HEK293 (cell line): ENCODE results near the gene GLG1.

ENCODE experiments used
- KLF9 ChIP-seq: fragments of 450-650 bp; formaldehyde crosslinking; IDR thresholded peaks from 2 replicates; pipeline ENCODE4 v1.5.1; 2016; ENCODE audit warnings: missing biosample characterization, missing genetic modification characterization, low read depth
- TRIM28 ChIP-seq: IDR thresholded peaks from 2 replicates; pipeline ENCODE4 v1.6.1; 2011; ENCODE audit warnings: low read length, control low read depth, borderline replicate concordance
- ZBTB20 ChIP-seq: fragments of 450-650 bp; formaldehyde crosslinking; IDR thresholded peaks from 2 replicates; pipeline ENCODE4 v1.5.1; 2016; ENCODE audit warnings: missing biosample characterization, missing genetic modification characterization
- ZFP69B ChIP-seq: fragments of 450-650 bp; formaldehyde crosslinking; IDR thresholded peaks from 2 replicates; pipeline ENCODE4 v1.5.1; 2016; ENCODE audit warnings: missing biosample characterization, missing genetic modification characterization
- ZNF169 ChIP-seq: fragments of 450-650 bp; formaldehyde crosslinking; IDR thresholded peaks from 2 replicates; pipeline ENCODE4 v1.5.1; 2016; ENCODE audit warnings: missing biosample characterization, missing genetic modification characterization
- ZNF184 ChIP-seq: fragments of 450-650 bp; IDR thresholded peaks from 2 replicates; pipeline ENCODE4 v1.5.1; 2018; ENCODE audit warnings: missing biosample characterization, mild to moderate bottlenecking, missing genetic modification characterization
- ZNF19 ChIP-seq: fragments of 450-650 bp; formaldehyde crosslinking; IDR thresholded peaks from 2 replicates; pipeline ENCODE4; 2016; ENCODE audit warnings: missing biosample characterization, missing genetic modification characterization, low read depth
- ZNF211 ChIP-seq: fragments of 450-650 bp; formaldehyde crosslinking; IDR thresholded peaks from 2 replicates; pipeline ENCODE4 v1.5.1; 2016; ENCODE audit warnings: low read depth, missing biosample characterization, missing genetic modification characterization
- ZNF239 ChIP-seq: fragments of 450-650 bp; formaldehyde crosslinking; IDR thresholded peaks from 2 replicates; pipeline ENCODE4 v1.5.1; 2016; ENCODE audit warnings: missing biosample characterization, missing genetic modification characterization
- ZNF394 ChIP-seq: fragments of 450-650 bp; formaldehyde crosslinking; IDR thresholded peaks from 2 replicates; pipeline ENCODE4 v1.5.1; 2016; ENCODE audit warnings: missing biosample characterization, missing genetic modification characterization, mild to moderate bottlenecking, moderate library complexity, borderline replicate concordance
- ZNF404 ChIP-seq: fragments of 450-650 bp; formaldehyde crosslinking; IDR thresholded peaks from 2 replicates; pipeline ENCODE4 v1.5.1; 2017; ENCODE audit warnings: missing biosample characterization, missing genetic modification characterization
- ZNF416 ChIP-seq: fragments of 450-650 bp; formaldehyde crosslinking; IDR thresholded peaks from 2 replicates; pipeline ENCODE4 v1.5.1; 2016; ENCODE audit warnings: missing biosample characterization, missing genetic modification characterization
- ZNF433 ChIP-seq: fragments of 450-650 bp; formaldehyde crosslinking; IDR thresholded peaks from 2 replicates; pipeline ENCODE4 v1.5.1; 2016; ENCODE audit warnings: missing biosample characterization, missing genetic modification characterization, low read depth
- ZNF521 ChIP-seq: fragments of 450-650 bp; formaldehyde crosslinking; IDR thresholded peaks from 2 replicates; pipeline ENCODE4 v1.5.1; 2017; ENCODE audit warnings: missing biosample characterization, mild to moderate bottlenecking, missing genetic modification characterization
- ZNF549 ChIP-seq: fragments of 450-650 bp; IDR thresholded peaks from 2 replicates; pipeline ENCODE4 v1.5.1; 2018; ENCODE audit warnings: missing biosample characterization, missing genetic modification characterization, mild to moderate bottlenecking, inconsistent platforms, moderate library complexity
- ZNF585B ChIP-seq: fragments of 450-650 bp; formaldehyde crosslinking; IDR thresholded peaks from 2 replicates; pipeline ENCODE4 v1.5.1; 2016; ENCODE audit warnings: missing biosample characterization, missing genetic modification characterization
- TF ChIP-seq, protein P1 (sequence below): fragments of 450-650 bp; formaldehyde crosslinking; IDR thresholded peaks from 2 replicates; pipeline ENCODE4 v1.5.0; 2017; ENCODE audit warnings: missing biosample characterization, missing genetic modification characterization, borderline replicate concordance
- TF ChIP-seq, protein P2 (sequence below): sonication (generic); formaldehyde crosslinking; IDR thresholded peaks from 2 replicates; pipeline ENCODE4 v1.8.1; 2022; ENCODE audit warnings: mild to moderate bottlenecking, moderate library complexity, missing genetic modification reagents
- TF ChIP-seq, protein P3 (sequence below): fragments of 450-650 bp; formaldehyde crosslinking; IDR thresholded peaks from 2 replicates; pipeline ENCODE4 v1.5.1; 2016; ENCODE audit warnings: missing biosample characterization, missing genetic modification characterization
- TF ChIP-seq, protein P4 (sequence below): fragments of 450-650 bp; formaldehyde crosslinking; IDR thresholded peaks from 2 replicates; pipeline ENCODE4 v1.5.1; 2017; ENCODE audit warnings: missing biosample characterization, missing genetic modification characterization
- TF ChIP-seq, protein P5 (sequence below): fragments of 450-650 bp; formaldehyde crosslinking; IDR thresholded peaks from 2 replicates; pipeline ENCODE4 v1.5.1; 2017; ENCODE audit warnings: missing biosample characterization, missing genetic modification characterization
- TF ChIP-seq, protein P6 (sequence below): fragments of 450-650 bp; formaldehyde crosslinking; IDR thresholded peaks from 2 replicates; pipeline ENCODE4 v1.5.1; 2016; ENCODE audit warnings: missing biosample characterization, missing genetic modification characterization

GLG1 gene

DNA sequence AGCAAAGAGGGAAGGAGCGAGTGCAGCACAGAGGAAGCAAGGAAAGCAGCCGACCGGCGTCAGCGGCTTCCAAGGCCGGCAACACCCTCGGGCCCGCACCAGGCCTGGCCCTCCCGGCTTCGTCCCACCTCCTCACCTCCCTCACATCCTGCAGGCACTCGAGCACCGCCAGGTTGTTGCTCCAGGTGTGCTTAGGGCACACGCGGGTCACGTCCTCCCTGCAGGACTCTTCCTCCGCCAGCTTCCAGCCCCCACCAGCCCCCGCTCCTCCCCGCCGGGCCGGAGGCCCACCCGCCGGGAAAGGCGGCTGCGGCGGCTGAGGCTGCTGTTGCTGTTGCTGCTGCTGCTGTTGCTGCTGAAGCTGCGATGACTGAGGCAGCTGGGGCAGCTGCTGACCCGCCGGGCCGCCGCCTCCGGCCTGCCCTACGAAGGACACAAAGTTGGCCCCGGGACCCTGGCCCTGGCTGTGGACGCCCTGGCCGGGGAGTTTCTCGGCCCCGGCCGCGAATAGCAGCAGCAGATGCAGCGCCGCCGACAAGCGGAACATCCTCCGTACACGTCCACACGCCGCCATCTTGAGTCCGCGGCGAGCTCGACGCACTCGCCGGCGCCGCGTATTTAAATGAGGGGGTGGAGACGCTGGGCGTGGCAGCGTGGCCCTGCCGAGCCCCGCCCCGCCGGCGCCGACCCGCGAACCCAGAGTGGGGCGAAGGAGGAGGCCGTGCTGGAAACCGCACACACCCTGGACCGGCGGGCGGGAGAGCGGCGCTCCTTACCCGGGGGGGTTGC, at the start of gene GLG1 (continued):
- TF ChIP-seq ZNF549 (tag by site-specific recombination) (no peak), ZNF184 (tag by site-specific recombination) (no peak), ZNF19 (tag by site-specific recombination) (no peak), TRIM28 (no peak), ZNF404 (no peak), ZNF239 (tag by site-specific recombination) (no peak), ZNF521 (no peak), ZNF394 (peak; percentile 61; the same call in 1 of the 2 replicates), ZFP69B (tag by site-specific recombination) (no peak), ZNF211 (tag by site-specific recombination) (no peak), ZNF585B (tag by site-specific recombination) (no peak), ZNF169 (tag by site-specific recombination) (no peak), ZNF416 (no peak), ZBTB20 (tag by site-specific recombination) (peak; percentile 70; the same call in 1 of the 2 replicates), ZNF433 (no peak), KLF9 (tag by site-specific recombination) (peak; percentile 95)
- TF ChIP-seq, protein P1, sequence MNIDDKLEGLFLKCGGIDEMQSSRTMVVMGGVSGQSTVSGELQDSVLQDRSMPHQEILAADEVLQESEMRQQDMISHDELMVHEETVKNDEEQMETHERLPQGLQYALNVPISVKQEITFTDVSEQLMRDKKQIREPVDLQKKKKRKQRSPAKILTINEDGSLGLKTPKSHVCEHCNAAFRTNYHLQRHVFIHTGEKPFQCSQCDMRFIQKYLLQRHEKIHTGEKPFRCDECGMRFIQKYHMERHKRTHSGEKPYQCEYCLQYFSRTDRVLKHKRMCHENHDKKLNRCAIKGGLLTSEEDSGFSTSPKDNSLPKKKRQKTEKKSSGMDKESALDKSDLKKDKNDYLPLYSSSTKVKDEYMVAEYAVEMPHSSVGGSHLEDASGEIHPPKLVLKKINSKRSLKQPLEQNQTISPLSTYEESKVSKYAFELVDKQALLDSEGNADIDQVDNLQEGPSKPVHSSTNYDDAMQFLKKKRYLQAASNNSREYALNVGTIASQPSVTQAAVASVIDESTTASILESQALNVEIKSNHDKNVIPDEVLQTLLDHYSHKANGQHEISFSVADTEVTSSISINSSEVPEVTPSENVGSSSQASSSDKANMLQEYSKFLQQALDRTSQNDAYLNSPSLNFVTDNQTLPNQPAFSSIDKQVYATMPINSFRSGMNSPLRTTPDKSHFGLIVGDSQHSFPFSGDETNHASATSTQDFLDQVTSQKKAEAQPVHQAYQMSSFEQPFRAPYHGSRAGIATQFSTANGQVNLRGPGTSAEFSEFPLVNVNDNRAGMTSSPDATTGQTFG (tag by site-specific recombination): no peak
- TF ChIP-seq, protein P2, sequence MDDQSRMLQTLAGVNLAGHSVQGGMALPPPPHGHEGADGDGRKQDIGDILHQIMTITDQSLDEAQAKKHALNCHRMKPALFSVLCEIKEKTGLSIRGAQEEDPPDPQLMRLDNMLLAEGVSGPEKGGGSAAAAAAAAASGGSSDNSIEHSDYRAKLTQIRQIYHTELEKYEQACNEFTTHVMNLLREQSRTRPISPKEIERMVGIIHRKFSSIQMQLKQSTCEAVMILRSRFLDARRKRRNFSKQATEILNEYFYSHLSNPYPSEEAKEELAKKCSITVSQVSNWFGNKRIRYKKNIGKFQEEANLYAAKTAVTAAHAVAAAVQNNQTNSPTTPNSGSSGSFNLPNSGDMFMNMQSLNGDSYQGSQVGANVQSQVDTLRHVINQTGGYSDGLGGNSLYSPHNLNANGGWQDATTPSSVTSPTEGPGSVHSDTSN (CRISPR knock-in tag): no peak
- TF ChIP-seq, protein P3, sequence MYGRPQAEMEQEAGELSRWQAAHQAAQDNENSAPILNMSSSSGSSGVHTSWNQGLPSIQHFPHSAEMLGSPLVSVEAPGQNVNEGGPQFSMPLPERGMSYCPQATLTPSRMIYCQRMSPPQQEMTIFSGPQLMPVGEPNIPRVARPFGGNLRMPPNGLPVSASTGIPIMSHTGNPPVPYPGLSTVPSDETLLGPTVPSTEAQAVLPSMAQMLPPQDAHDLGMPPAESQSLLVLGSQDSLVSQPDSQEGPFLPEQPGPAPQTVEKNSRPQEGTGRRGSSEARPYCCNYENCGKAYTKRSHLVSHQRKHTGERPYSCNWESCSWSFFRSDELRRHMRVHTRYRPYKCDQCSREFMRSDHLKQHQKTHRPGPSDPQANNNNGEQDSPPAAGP (tag by site-specific recombination): no peak; the same call in 1 of the 2 replicates
- TF ChIP-seq, protein P4, sequence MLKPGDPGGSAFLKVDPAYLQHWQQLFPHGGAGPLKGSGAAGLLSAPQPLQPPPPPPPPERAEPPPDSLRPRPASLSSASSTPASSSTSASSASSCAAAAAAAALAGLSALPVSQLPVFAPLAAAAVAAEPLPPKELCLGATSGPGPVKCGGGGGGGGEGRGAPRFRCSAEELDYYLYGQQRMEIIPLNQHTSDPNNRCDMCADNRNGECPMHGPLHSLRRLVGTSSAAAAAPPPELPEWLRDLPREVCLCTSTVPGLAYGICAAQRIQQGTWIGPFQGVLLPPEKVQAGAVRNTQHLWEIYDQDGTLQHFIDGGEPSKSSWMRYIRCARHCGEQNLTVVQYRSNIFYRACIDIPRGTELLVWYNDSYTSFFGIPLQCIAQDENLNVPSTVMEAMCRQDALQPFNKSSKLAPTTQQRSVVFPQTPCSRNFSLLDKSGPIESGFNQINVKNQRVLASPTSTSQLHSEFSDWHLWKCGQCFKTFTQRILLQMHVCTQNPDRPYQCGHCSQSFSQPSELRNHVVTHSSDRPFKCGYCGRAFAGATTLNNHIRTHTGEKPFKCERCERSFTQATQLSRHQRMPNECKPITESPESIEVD (tag by site-specific recombination): no peak
- TF ChIP-seq, protein P5, sequence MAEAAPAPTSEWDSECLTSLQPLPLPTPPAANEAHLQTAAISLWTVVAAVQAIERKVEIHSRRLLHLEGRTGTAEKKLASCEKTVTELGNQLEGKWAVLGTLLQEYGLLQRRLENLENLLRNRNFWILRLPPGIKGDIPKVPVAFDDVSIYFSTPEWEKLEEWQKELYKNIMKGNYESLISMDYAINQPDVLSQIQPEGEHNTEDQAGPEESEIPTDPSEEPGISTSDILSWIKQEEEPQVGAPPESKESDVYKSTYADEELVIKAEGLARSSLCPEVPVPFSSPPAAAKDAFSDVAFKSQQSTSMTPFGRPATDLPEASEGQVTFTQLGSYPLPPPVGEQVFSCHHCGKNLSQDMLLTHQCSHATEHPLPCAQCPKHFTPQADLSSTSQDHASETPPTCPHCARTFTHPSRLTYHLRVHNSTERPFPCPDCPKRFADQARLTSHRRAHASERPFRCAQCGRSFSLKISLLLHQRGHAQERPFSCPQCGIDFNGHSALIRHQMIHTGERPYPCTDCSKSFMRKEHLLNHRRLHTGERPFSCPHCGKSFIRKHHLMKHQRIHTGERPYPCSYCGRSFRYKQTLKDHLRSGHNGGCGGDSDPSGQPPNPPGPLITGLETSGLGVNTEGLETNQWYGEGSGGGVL: peak; percentile 61; the same call in 1 of the 2 replicates
- TF ChIP-seq, protein P6, sequence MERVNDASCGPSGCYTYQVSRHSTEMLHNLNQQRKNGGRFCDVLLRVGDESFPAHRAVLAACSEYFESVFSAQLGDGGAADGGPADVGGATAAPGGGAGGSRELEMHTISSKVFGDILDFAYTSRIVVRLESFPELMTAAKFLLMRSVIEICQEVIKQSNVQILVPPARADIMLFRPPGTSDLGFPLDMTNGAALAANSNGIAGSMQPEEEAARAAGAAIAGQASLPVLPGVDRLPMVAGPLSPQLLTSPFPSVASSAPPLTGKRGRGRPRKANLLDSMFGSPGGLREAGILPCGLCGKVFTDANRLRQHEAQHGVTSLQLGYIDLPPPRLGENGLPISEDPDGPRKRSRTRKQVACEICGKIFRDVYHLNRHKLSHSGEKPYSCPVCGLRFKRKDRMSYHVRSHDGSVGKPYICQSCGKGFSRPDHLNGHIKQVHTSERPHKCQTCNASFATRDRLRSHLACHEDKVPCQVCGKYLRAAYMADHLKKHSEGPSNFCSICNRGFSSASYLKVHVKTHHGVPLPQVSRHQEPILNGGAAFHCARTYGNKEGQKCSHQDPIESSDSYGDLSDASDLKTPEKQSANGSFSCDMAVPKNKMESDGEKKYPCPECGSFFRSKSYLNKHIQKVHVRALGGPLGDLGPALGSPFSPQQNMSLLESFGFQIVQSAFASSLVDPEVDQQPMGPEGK (tag by site-specific recombination): peak; percentile 87
